Subcutaneous abdominal adipose tissue (tissue), 5 donors: ENCODE measurements around the gene TRPC3.
A peak's percentile ranks its signal among the peaks of the same experiment; 100 is the strongest.

Source experiments
- H3K27ac ChIP-seq: one replicate; pipeline ENCODE4 v1.7.0; 2013; ENCODE audit warnings: low read depth, mild to moderate bottlenecking, inconsistent platforms, low read length, moderate library complexity
- H3K27me3 ChIP-seq, 5 donors: one replicate each; pipeline ENCODE4 v1.7.0; 2013; ENCODE audit warnings: low read length in 5 of 5, inconsistent platforms in 1 of 5; ENCODE audit not compliant: control insufficient read depth in 5 of 5, insufficient read depth in 4 of 5
- H3K36me3 ChIP-seq, 5 donors: one replicate each; pipeline ENCODE4 v1.7.0; 2013; ENCODE audit warnings: low read length in 5 of 5; ENCODE audit not compliant: control insufficient read depth in 5 of 5, insufficient read depth in 5 of 5
- H3K4me1 ChIP-seq, 5 donors: one replicate each; pipeline ENCODE4 v1.7.0; 2013; ENCODE audit warnings: low read length in 5 of 5, mild to moderate bottlenecking in 3 of 5, moderate library complexity in 1 of 5; ENCODE audit not compliant: control insufficient read depth in 5 of 5, insufficient read depth in 5 of 5
- H3K4me3 ChIP-seq, 5 donors: one replicate each; pipeline ENCODE4 v1.7.0; 2013; ENCODE audit warnings: low read length in 5 of 5, low read depth in 1 of 5
- H3K9ac ChIP-seq, 5 donors: one replicate each; pipeline ENCODE4 v1.7.0; 2013; ENCODE audit warnings: low read length in 5 of 5, mild to moderate bottlenecking in 4 of 5, moderate library complexity in 3 of 5
- H3K9me3 ChIP-seq, 5 donors: one replicate each; pipeline ENCODE4 v1.7.0; 2013; ENCODE audit warnings: low read length in 5 of 5; ENCODE audit not compliant: control insufficient read depth in 5 of 5
- donor health status: healthy.
- donor health status: healthy.
- donor health status: healthy.
- donor health status: healthy.
- donor health status: healthy.

TRPC3 gene

GRCh38 chr4:121951521-121952110 is at the start of gene TRPC3:
TSS of gene TRPC3 (minus strand) at chr4:121952060. CDS start at chr4:121951680, 380 bp downstream.
- Histone ChIP-seq H3K27ac (no peak within 1 kb of the TSS), H3K9ac (peak within 1 kb of the TSS in 3 of 5 donors; percentile 56 to 62 (median 60)), H3K9me3 (no peaks in the 10 kb centered on the region), H3K36me3 (no peaks in the 10 kb centered on the region), H3K27me3 (peaks cover 0 to 11% (median 5%) of the 10 kb centered on the region in 5 donors), H3K4me3 (peak within 1 kb of the TSS in 4 of 5 donors; percentile 69 to 82 (median 73)), H3K4me1 (peaks cover 0 to 23% (median 18%) of the 10 kb centered on the region in 5 donors)

GRCh38 chr4:122000849-122001248 is 49.0 kb upstream of the TRPC3 start:
- no peak overlapping the region for H3K27ac ChIP-seq
- H3K4me1 ChIP-seq: peaks cover 0 to 7% (median 0%) of the 10 kb centered on the region in 5 donors
- H3K9ac ChIP-seq: no peak overlapping the region
- H3K36me3 ChIP-seq: no peaks in the 10 kb centered on the region
- peaks cover 0 to 6% (median 2%) of the 10 kb centered on the region in 5 donors for H3K27me3 ChIP-seq
- no peaks in the 10 kb centered on the region for H3K9me3 ChIP-seq
- no peak overlapping the region for H3K4me3 ChIP-seq

- no peak overlapping the region for H3K9ac ChIP-seq
- H3K27me3 ChIP-seq: peaks cover 0 to 6% (median 2%) of the 10 kb centered on the region in 5 donors
- H3K9me3 ChIP-seq: no peaks in the 10 kb centered on the region
- H3K36me3 ChIP-seq: no peaks in the 10 kb centered on the region
- no peak overlapping the region for H3K27ac ChIP-seq
- no peaks in the 10 kb centered on the region for H3K4me1 ChIP-seq
- no peak overlapping the region for H3K4me3 ChIP-seq
Observed at GRCh38 chr4:121998024-121998423, 46.2 kb upstream of the TRPC3 start.

- H3K4me1 ChIP-seq: no peaks in the 10 kb centered on the region
- H3K9ac ChIP-seq: no peak overlapping the region
Observed at GRCh38 chr4:121995790-121996537, 44.1 kb upstream of the TRPC3 start.

GRCh38 chr4:121991968-121992367 is 40.1 kb upstream of the TRPC3 start:
- H3K9me3 ChIP-seq: no peaks in the 10 kb centered on the region
- H3K9ac ChIP-seq: no peak overlapping the region
- H3K36me3 ChIP-seq: no peaks in the 10 kb centered on the region
- H3K27ac ChIP-seq: no peak overlapping the region
- H3K27me3 ChIP-seq: peaks cover 0 to 3% (median 0%) of the 10 kb centered on the region in 5 donors
- H3K4me3 ChIP-seq: no peak overlapping the region
- H3K4me1 ChIP-seq: no peaks in the 10 kb centered on the region

More at GRCh38 chr4:121995790-121996537, 44.1 kb upstream of the TRPC3 start:
- Histone ChIP-seq H3K4me3 (no peak overlapping the region), H3K36me3 (no peaks in the 10 kb centered on the region), H3K9me3 (no peaks in the 10 kb centered on the region), H3K27me3 (peaks cover 0 to 3% (median 0%) of the 10 kb centered on the region in 5 donors), H3K27ac (no peak overlapping the region)

GRCh38 chr4:121990489-121990888 is 38.6 kb upstream of the TRPC3 start:
- H3K4me3 ChIP-seq: no peak overlapping the region
- no peak overlapping the region for H3K9ac ChIP-seq

GRCh38 chr4:121989715-121990114 is 37.9 kb upstream of the TRPC3 start:
- Histone ChIP-seq H3K9ac (no peak overlapping the region), H3K4me3 (no peak overlapping the region), H3K36me3 (no peaks in the 10 kb centered on the region), H3K27ac (no peak overlapping the region), H3K4me1 (no peaks in the 10 kb centered on the region), H3K27me3 (peaks cover 0 to 3% (median 0%) of the 10 kb centered on the region in 5 donors), H3K9me3 (no peaks in the 10 kb centered on the region)

More at GRCh38 chr4:121990489-121990888, 38.6 kb upstream of the TRPC3 start:
- no peaks in the 10 kb centered on the region for H3K9me3 ChIP-seq
- no peak overlapping the region for H3K27ac ChIP-seq
- no peaks in the 10 kb centered on the region for H3K36me3 ChIP-seq
- peaks cover 0 to 3% (median 0%) of the 10 kb centered on the region in 5 donors for H3K27me3 ChIP-seq
- no peaks in the 10 kb centered on the region for H3K4me1 ChIP-seq

GRCh38 chr4:121988950-121989349 is 37.1 kb upstream of the TRPC3 start:
- no peaks in the 10 kb centered on the region for H3K36me3 ChIP-seq
- no peak overlapping the region for H3K4me3 ChIP-seq
- no peak overlapping the region for H3K9ac ChIP-seq
- H3K9me3 ChIP-seq: no peaks in the 10 kb centered on the region
- no peak overlapping the region for H3K27ac ChIP-seq
- H3K27me3 ChIP-seq: peaks cover 0 to 3% (median 0%) of the 10 kb centered on the region in 5 donors
- H3K4me1 ChIP-seq: no peaks in the 10 kb centered on the region

GRCh38 chr4:121980643-121981042 is 28.8 kb upstream of the TRPC3 start:
- H3K36me3 ChIP-seq: no peaks in the 10 kb centered on the region
- H3K9ac ChIP-seq: no peak overlapping the region
- H3K27me3 ChIP-seq: peaks cover 0 to 3% (median 0%) of the 10 kb centered on the region in 5 donors
- H3K4me1 ChIP-seq: no peaks in the 10 kb centered on the region
- no peak overlapping the region for H3K27ac ChIP-seq
- no peaks in the 10 kb centered on the region for H3K9me3 ChIP-seq
- no peak overlapping the region for H3K4me3 ChIP-seq

- peaks cover 0 to 3% (median 0%) of the 10 kb centered on the region in 5 donors for H3K27me3 ChIP-seq
- H3K4me1 ChIP-seq: no peaks in the 10 kb centered on the region
- H3K36me3 ChIP-seq: no peaks in the 10 kb centered on the region
- H3K9ac ChIP-seq: no peak overlapping the region
- H3K27ac ChIP-seq: no peak overlapping the region
- H3K4me3 ChIP-seq: no peak overlapping the region
- H3K9me3 ChIP-seq: no peaks in the 10 kb centered on the region
Observed at GRCh38 chr4:121978172-121978516, 26.3 kb upstream of the TRPC3 start.
